Measurements from ENCODE around the gene SHC2.

DNA sequence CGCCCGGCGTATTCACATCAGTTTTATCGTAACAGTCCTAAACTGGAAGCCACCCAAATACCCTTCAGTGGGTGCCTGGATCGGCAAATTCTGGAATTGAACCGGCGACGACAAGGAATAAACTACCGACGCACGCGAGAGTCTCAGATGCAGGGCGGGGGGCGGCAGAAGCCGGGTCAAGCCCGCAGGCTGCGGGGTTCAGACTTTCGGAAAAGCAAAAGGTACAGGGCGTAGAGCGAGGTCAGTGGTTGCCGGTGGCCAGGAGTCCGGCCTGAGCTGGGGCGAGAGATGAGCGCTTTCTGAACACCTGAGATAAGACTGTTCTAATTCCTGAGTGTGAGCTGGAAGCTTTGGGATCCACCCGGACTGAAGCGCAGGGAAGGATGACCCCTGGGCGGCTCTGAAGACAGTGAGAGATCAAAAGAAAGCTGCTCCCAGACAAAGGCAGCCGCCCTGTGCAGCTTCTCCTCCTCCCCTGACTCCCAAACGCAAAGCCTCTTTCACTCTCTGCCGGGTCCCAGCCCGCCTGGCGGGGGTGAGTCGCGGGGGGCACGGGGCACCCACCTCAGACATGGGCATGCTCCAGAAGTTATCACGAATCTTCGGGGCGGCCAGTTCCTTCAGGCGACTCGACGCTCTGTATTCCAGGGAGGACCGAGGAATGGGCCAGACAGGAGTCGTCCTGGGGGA lies 90.0 kb downstream of the SHC2 start:
- no peak for TF ChIP-seq POLR2AphosphoS5 (IDR thresholded peaks at IDR 0.05; ENCODE audit: borderline replicate concordance, low read depth, low read length)
- TF ChIP-seq EZH2 (IDR thresholded peaks at IDR 0.05) = no peak

Measured in SK-N-MC (cell line).